A549 (cell line): ENCODE results near the gene CDKN1A. TPM values are rescaled to one million over a fixed set of nuclear protein-coding genes. Genes with fewer than 3 reads are reported as not detected.

Experiments used
- ATAC-seq, 2 experiments: fragments of 200-7000 bp in 1 of 2; fragments of >200 bp in 1 of 2; cut with Nextera tagmentation in 1 of 2; cut with Tn5 transposase in 1 of 2; 3 replicates each; pipeline versions ENCODE4 v1.8.0 to v1.9.1; 2018 to 2020; ENCODE audit warnings: mild to moderate bottlenecking in 1 of 2, moderate library complexity in 1 of 2
- CTCF ChIA-PET: fragments of 300-600 bp; sonication (Branson Sonifier 250); formaldehyde crosslinking; extraction: SDS; loops from one replicate; lab custom pipeline; 2021; ENCODE audit warnings: antibody characterized with exemption, inconsistent platforms; lab: Yijun Ruan, JAX
- POLR2A ChIA-PET: fragments of 350-600 bp; formaldehyde crosslinking; extraction: SDS; loops from one replicate; lab custom pipeline; 2021; ENCODE audit warnings: antibody characterized with exemption, inconsistent platforms; lab: Yijun Ruan, JAX
- DNase-seq, 2 experiments: peaks; one replicate each; pipeline versions ENCODE4 v3.0.0 to v3.0.0-alpha.2; 2011 to 2016; ENCODE audit warnings: low read depth in 1 of 2, low spot score in 1 of 2
- FAIRE-seq: peaks from 2 replicates; lab custom pipeline; 2011; peaks lifted over from hg19 to GRCh38; lab: Jason Lieb, UNC
- H3K27ac ChIP-seq, 2 experiments: fragments of >200 bp; sonication (Bioruptor Twin); formaldehyde crosslinking; 3 replicates each; pipeline ENCODE4 v1.5.1; 2016 to 2017
- H3K4me1 ChIP-seq: fragments of >200 bp; sonication (Bioruptor Twin); formaldehyde crosslinking; 3 replicates; pipeline ENCODE4 v1.6.1; 2016
- H3K4me2 ChIP-seq: fragments of >200 bp; sonication (Bioruptor Twin); formaldehyde crosslinking; 3 replicates; pipeline ENCODE4 v1.6.1; 2016
- H3K4me3 ChIP-seq: fragments of >200 bp; sonication (Bioruptor Twin); formaldehyde crosslinking; 3 replicates; pipeline ENCODE4 v1.5.1; 2016
- H3K9me3 ChIP-seq: fragments of >200 bp; sonication (Bioruptor Twin); formaldehyde crosslinking; 3 replicates; pipeline ENCODE4 v1.6.1; 2016
- ATOH8 ChIP-seq: fragments of 250-450 bp; sonication (Bioruptor Pico); IDR thresholded peaks from 2 replicates; pipeline ENCODE4 v1.5.0; 2020; ENCODE audit warnings: low read depth, mild to moderate bottlenecking, moderate library complexity
- BCL3 ChIP-seq: fragments of >200 bp; sonication (Bioruptor Twin); formaldehyde crosslinking; IDR thresholded peaks from 3 replicates; pipeline ENCODE4 v1.6.1; 2016
- CBX2 ChIP-seq: fragments of 200-600 bp; sonication (generic); IDR thresholded peaks from 2 replicates; pipeline ENCODE4 v1.6.1; 2016; ENCODE audit warnings: low read depth, mild to moderate bottlenecking, borderline replicate concordance
- CEBPB ChIP-seq, 2 experiments: fragments of >200 bp in 1 of 2; sonication (Bioruptor Twin) in 1 of 2; formaldehyde crosslinking in 1 of 2; IDR thresholded peaks; 2 replicates each; pipeline ENCODE4 v1.6.1; 2012 to 2016
- CHD2 ChIP-seq: fragments of 150-350 bp; IDR thresholded peaks from 2 replicates; pipeline ENCODE4 v1.6.1; 2014; ENCODE audit warnings: low read length; ENCODE audit not compliant: partially characterized antibody
- EHF ChIP-seq: fragments of 250-450 bp; sonication (Bioruptor Pico); IDR thresholded peaks from 2 replicates; pipeline ENCODE4 v1.5.0; 2020; ENCODE audit warnings: mild to moderate bottlenecking
- EHMT2 ChIP-seq: fragments of 200-600 bp; sonication (generic); IDR thresholded peaks from 2 replicates; pipeline ENCODE4 v1.6.1; 2016; ENCODE audit warnings: antibody characterized with exemption, low read depth, mild to moderate bottlenecking, moderate library complexity
- EP300 ChIP-seq, 2 experiments: fragments of >200 bp; sonication (Bioruptor Twin); formaldehyde crosslinking; IDR thresholded peaks; 2 replicates in 1 of 2; 3 replicates in 1 of 2; pipeline ENCODE4 v1.6.1; 2016 to 2017
- ESRRA ChIP-seq: fragments of 150-350 bp; IDR thresholded peaks from 2 replicates; pipeline ENCODE4 v1.6.1; 2014; ENCODE audit warnings: mild to moderate bottlenecking, low read length, borderline replicate concordance
- FOSB ChIP-seq: fragments of 250-450 bp; sonication (Bioruptor Pico); IDR thresholded peaks from 2 replicates; pipeline ENCODE4 v1.5.0; 2020; ENCODE audit warnings: mild to moderate bottlenecking, moderate library complexity
- FOSL2 ChIP-seq, 2 experiments: fragments of 450-650 bp in 1 of 2; fragments of >200 bp in 1 of 2; sonication (Bioruptor Twin) in 1 of 2; formaldehyde crosslinking; IDR thresholded peaks; 2 replicates each; pipeline versions ENCODE4 v1.5.0 to v1.6.1; 2016 to 2020; ENCODE audit warnings: mild to moderate bottlenecking in 1 of 2, moderate library complexity in 1 of 2
- FOXS1 ChIP-seq: fragments of 250-450 bp; sonication (Bioruptor Pico); IDR thresholded peaks from 2 replicates; pipeline ENCODE4 v1.5.0; 2020; ENCODE audit warnings: mild to moderate bottlenecking, moderate library complexity
- GATA3 ChIP-seq: IDR thresholded peaks from 2 replicates; pipeline ENCODE4 v1.6.1; 2012; ENCODE audit warnings: borderline replicate concordance
- HOXA7 ChIP-seq: fragments of 250-450 bp; sonication (Bioruptor Pico); IDR thresholded peaks from 2 replicates; pipeline ENCODE4 v1.5.0; 2020; ENCODE audit warnings: mild to moderate bottlenecking, moderate library complexity
- HOXB13 ChIP-seq: fragments of 250-450 bp; sonication (Bioruptor Pico); IDR thresholded peaks from 2 replicates; pipeline ENCODE4 v1.5.0; 2020; ENCODE audit warnings: low read depth, mild to moderate bottlenecking, moderate library complexity
- JUN ChIP-seq, 2 experiments: fragments of >200 bp; sonication (Bioruptor Twin); formaldehyde crosslinking; IDR thresholded peaks; 2 replicates in 1 of 2; 3 replicates in 1 of 2; pipeline ENCODE4 v1.6.1; 2016 to 2017
- KDM1A ChIP-seq: fragments of 200-600 bp; sonication (generic); IDR thresholded peaks from 2 replicates; pipeline ENCODE4 v1.6.1; 2016; ENCODE audit warnings: low read depth, mild to moderate bottlenecking
- KDM5A ChIP-seq: fragments of 200-600 bp; sonication (generic); IDR thresholded peaks from 2 replicates; pipeline ENCODE4 v1.6.1; 2016; ENCODE audit warnings: antibody characterized with exemption, mild to moderate bottlenecking
- MAFK ChIP-seq: fragments of 450-650 bp; IDR thresholded peaks from 2 replicates; pipeline ENCODE4 v1.6.1; 2014; ENCODE audit not compliant: partially characterized antibody
- MAZ ChIP-seq: fragments of 150-350 bp; IDR thresholded peaks from 2 replicates; pipeline ENCODE4 v1.6.1; 2014; ENCODE audit warnings: antibody characterized with exemption, low read depth, low read length, borderline replicate concordance
- MYC ChIP-seq: IDR thresholded peaks from 2 replicates; pipeline ENCODE4 v1.6.1; 2012; ENCODE audit warnings: mild to moderate bottlenecking, inconsistent platforms, low read length, improper control_type of control experiment, borderline replicate concordance
- NFE2L2 ChIP-seq: fragments of 150-350 bp; conservative IDR thresholded peaks from 2 replicates; pipeline ENCODE4 v1.6.1; 2014; ENCODE audit warnings: low read length
- NR3C1 ChIP-seq: fragments of >200 bp; sonication (Bioruptor Twin); formaldehyde crosslinking; IDR thresholded peaks from 3 replicates; pipeline ENCODE4 v1.6.1; 2017
- POLR2AphosphoS2 ChIP-seq: conservative IDR thresholded peaks from 2 replicates; pipeline ENCODE4 v1.6.1; 2012; ENCODE audit warnings: low read length, improper control_type of control experiment, inconsistent platforms
- RARB ChIP-seq: fragments of 250-450 bp; sonication (Bioruptor Pico); IDR thresholded peaks from 2 replicates; pipeline ENCODE4 v1.8.0; 2021; ENCODE audit warnings: mild to moderate bottlenecking, moderate library complexity
- RCOR1 ChIP-seq: fragments of 150-350 bp; IDR thresholded peaks from 2 replicates; pipeline ENCODE4 v1.6.1; 2014; ENCODE audit warnings: antibody characterized with exemption, low read length, low read depth
- RNF2 ChIP-seq: fragments of 200-600 bp; sonication (generic); IDR thresholded peaks from 2 replicates; pipeline ENCODE4 v1.6.1; 2016; ENCODE audit warnings: low read depth, mild to moderate bottlenecking, antibody characterized with exemption, moderate library complexity, borderline replicate concordance
- SMC3 ChIP-seq: fragments of >200 bp; sonication (Bioruptor Twin); formaldehyde crosslinking; IDR thresholded peaks from 3 replicates; pipeline ENCODE4 v1.6.1; 2018; ENCODE audit warnings: inconsistent platforms
- TP53 ChIP-seq: fragments of 250-450 bp; sonication (Bioruptor Pico); IDR thresholded peaks from 2 replicates; pipeline ENCODE4 v1.5.0; 2021; ENCODE audit warnings: mild to moderate bottlenecking, moderate library complexity
- USF2 ChIP-seq: fragments of 450-650 bp; IDR thresholded peaks from 2 replicates; pipeline ENCODE4 v1.6.1; 2014; ENCODE audit warnings: antibody characterized with exemption
- ZC3H11A ChIP-seq: fragments of 450-650 bp; IDR thresholded peaks from 2 replicates; pipeline ENCODE4 v1.6.1; 2014; ENCODE audit warnings: antibody characterized with exemption, mild to moderate bottlenecking
- ZNF302 ChIP-seq: fragments of 250-450 bp; sonication (Bioruptor Pico); IDR thresholded peaks from 2 replicates; pipeline ENCODE4 v1.9.0; 2021; ENCODE audit warnings: inconsistent platforms, mild to moderate bottlenecking, moderate library complexity
- ZSCAN20 ChIP-seq: fragments of 250-450 bp; sonication (Bioruptor Pico); IDR thresholded peaks from 2 replicates; pipeline ENCODE4 v1.8.0; 2022; ENCODE audit warnings: mild to moderate bottlenecking, moderate library complexity
- WGBS: methylation state at CpG from one replicate; pipeline ENCODE4 v1.1.6; 2017; ENCODE audit errors: missing lambda C conversion rate; 5-methylcytosine and 5-hydroxymethylcytosine counted together
- polyA plus RNA-seq, 4 experiments: library from polyadenylated mRNA; depleted of rRNA in 3 of 4; stranded (reverse); fragments of >200 nt; fragmentation: RNase III in 1 of 4; extraction: RNeasy Plus Mini Kit Qiagen cat#74134 plus additional on column Dnase treatment in 1 of 4; gene quantifications; 2 replicates in 3 of 4; 3 replicates in 1 of 4; pipeline ENCODE4 v1.2.3, GENCODE V29; 2011 to 2017
- TF ChIP-seq, protein P1 (sequence below): fragments of >200 bp; sonication (Bioruptor Twin); formaldehyde crosslinking; IDR thresholded peaks from 3 replicates; pipeline ENCODE4 v1.5.1; 2016

CDKN1A gene
- polyA plus RNA-seq, 2 of the 4 experiments (the other 2 are of a cell fraction) = 130 to 183 TPM

DNA sequence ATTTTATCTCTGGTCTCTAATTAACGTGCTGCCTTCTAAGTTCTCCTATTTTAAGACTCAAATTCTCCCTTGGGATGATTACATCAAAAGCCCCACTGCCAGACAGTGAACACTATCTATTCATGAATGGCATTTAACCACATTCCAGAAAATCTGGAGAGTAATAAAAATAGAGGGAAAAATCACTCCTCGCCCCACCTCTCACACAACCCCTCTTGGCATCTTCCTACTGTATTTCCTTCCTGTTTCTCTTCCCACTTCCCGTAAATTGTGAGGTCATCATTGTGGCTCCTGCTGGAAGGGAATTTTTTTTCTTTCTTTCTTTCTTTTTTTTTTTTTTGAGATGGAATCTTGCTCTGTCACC lies 50.6 kb downstream of the CDKN1A start:
- Histone ChIP-seq H3K9me3 (no peaks in the 10 kb centered on the region), H3K4me1 (no peaks in the 10 kb centered on the region), H3K27ac (no peak overlapping the region), H3K4me3 (no peak overlapping the region), H3K4me2 (no peak overlapping the region)
- no peak for DNase-seq
- ChIA-PET POLR2A (no interaction called here), CTCF (interaction anchor here (2.5 to 2.7 kb wide), 3 partner anchors 30 to 114 kb away, joined by 9 to 16 read pairs (median 11); no protein-coding TSS in a partner anchor)
- FAIRE-seq = no peak
- no peak for TF ChIP-seq ATOH8
- no peak for TF ChIP-seq RCOR1
- no peak for TF ChIP-seq KDM1A
- TF ChIP-seq POLR2AphosphoS2 = no peak
- no peak for TF ChIP-seq MYC
- no peak for TF ChIP-seq FOXS1 (CRISPR knock-in tag)
- no peak for TF ChIP-seq JUN (IDR thresholded peaks at IDR 0.05)
- TF ChIP-seq MAFK = no peak
- no peak for TF ChIP-seq ESRRA
- TF ChIP-seq MAZ = no peak
- no peak for TF ChIP-seq CEBPB (IDR thresholded peaks at IDR 0.05)
- TF ChIP-seq CBX2 = no peak
- no peak for TF ChIP-seq GATA3
- TF ChIP-seq, protein P1, sequence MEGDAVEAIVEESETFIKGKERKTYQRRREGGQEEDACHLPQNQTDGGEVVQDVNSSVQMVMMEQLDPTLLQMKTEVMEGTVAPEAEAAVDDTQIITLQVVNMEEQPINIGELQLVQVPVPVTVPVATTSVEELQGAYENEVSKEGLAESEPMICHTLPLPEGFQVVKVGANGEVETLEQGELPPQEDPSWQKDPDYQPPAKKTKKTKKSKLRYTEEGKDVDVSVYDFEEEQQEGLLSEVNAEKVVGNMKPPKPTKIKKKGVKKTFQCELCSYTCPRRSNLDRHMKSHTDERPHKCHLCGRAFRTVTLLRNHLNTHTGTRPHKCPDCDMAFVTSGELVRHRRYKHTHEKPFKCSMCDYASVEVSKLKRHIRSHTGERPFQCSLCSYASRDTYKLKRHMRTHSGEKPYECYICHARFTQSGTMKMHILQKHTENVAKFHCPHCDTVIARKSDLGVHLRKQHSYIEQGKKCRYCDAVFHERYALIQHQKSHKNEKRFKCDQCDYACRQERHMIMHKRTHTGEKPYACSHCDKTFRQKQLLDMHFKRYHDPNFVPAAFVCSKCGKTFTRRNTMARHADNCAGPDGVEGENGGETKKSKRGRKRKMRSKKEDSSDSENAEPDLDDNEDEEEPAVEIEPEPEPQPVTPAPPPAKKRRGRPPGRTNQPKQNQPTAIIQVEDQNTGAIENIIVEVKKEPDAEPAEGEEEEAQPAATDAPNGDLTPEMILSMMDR = no peak
- no peak for TF ChIP-seq TP53 (CRISPR knock-in tag)
- TF ChIP-seq ZNF302 (CRISPR knock-in tag) = no peak
- no peak for TF ChIP-seq HOXB13
- TF ChIP-seq NFE2L2 = no peak
- no peak for TF ChIP-seq KDM5A
- no peak for TF ChIP-seq USF2
- 79% methylated on average over 3 of the region's 3 CpGs for WGBS
- no peak for ATAC-seq

DNA sequence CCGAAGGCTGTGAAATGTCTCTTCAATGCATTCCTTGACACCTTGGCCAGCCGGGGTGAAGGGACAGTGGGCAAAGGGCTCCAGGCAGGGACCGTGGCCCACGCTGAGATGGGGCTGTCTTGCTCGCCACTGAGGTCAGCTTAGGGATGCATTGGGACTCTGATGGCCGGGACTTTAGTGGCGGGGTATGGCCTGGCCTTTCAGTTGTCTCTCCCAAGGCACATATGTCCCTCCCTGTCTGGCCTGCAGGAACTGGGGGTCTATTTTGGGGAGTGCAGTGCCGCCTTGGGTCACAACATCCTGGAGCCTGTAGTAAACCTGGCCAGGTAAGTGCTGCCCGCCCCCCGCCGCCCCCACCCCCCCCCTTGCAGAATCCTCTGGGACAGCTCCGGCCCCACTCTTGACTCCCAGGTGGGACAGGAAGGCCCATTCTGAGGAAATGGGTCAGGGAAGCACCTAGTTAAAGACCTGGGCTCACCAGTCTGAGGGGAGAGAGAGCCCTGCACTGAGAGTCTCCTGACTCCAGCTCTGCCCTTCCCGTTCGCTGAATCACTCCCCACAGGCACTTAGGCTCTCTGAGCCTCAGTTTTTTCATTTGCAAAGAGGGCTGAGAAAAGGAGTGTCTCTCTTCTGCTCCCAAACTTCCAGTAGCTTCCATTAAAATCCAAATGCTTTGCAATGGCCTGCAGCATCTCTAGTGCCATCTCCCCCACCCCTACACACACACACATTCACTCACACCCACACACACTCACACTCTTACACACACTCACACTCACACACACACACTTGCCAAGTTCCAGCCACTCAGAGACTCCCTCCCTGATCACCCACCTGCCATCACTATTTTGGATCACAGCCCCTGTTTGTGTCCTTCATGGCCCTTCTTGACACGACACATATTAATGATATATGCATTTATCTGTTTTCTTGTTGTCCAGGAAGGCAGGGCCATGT lies 52.2 kb downstream of the CDKN1A start:
- no peak overlapping the region for H3K4me2 ChIP-seq
- no peak for ATAC-seq
- ChIA-PET POLR2A (no interaction called here), CTCF (interaction anchor here (1.1 to 1.5 kb wide), 2 partner anchors 9 to 28 kb away, joined by 3 to 5 read pairs; no protein-coding TSS in a partner anchor)
- no peak for DNase-seq
- 69% methylated on average over 8 of the region's 15 CpGs for WGBS
- no peak for TF ChIP-seq CHD2
- TF ChIP-seq ZC3H11A = no peak
- no peak for TF ChIP-seq NFE2L2
- no peak for TF ChIP-seq BCL3
- no peak for TF ChIP-seq RNF2
- no peak for TF ChIP-seq EHF
- no peak for TF ChIP-seq EP300 (IDR thresholded peaks at IDR 0.05)
- no peak for TF ChIP-seq CBX2
- TF ChIP-seq NR3C1 = no peak
- TF ChIP-seq FOSL2 (IDR thresholded peaks at IDR 0.05) = no peak
- no peak for TF ChIP-seq FOSL2 (CRISPR knock-in tag; IDR thresholded peaks at IDR 0.05)
- TF ChIP-seq EHMT2 = no peak
- TF ChIP-seq FOSB (CRISPR knock-in tag) = no peak
- TF ChIP-seq RCOR1 = no peak
- TF ChIP-seq ZSCAN20 (CRISPR knock-in tag) = no peak
- TF ChIP-seq RARB (CRISPR knock-in tag) = no peak
- no peak for TF ChIP-seq SMC3
- no peak for TF ChIP-seq HOXA7 (CRISPR knock-in tag)
- no peaks in the 10 kb centered on the region for H3K9me3 ChIP-seq
- FAIRE-seq = no peak
- H3K4me1 ChIP-seq = 0 out of 3 replicates have a peak, but pooled peaks cover 6% of the 10 kb centered on the region
- H3K27ac ChIP-seq = no peak overlapping the region
- no peak overlapping the region for H3K4me3 ChIP-seq
